GM12873 (cell line): ENCODE data around the gene MAPK10.

Experiments used
- TF ChIP-seq, protein P1 (sequence below): IDR thresholded peaks from 2 replicates; pipeline ENCODE4 v1.5.1; 2012; ENCODE audit warnings: low read depth, mild to moderate bottlenecking, moderate library complexity, low read length, control low read depth; ENCODE audit not compliant: insufficient read depth; ENCODE audit errors: missing control alignments

Gene MAPK10

DNA sequence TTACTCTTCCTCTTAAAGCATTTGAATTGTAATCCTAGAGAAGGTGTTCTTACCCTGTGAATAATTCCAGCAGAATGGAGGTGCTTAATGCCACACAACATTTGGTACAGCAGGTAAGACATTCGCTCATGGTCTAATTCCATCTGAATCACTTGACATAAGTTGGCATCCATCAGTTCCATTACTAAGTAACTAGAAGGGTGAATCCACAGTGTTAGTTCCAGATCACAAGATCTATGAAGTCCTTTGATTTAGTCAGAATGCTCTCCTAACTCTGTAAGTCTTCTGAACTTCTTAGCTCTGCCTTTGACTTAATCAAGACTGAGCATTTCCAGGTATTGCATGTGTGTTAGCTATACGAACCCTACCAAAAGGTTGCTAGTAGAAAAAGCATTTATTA, 258.0 kb downstream of the MAPK10 start:
- TF ChIP-seq, protein P1, sequence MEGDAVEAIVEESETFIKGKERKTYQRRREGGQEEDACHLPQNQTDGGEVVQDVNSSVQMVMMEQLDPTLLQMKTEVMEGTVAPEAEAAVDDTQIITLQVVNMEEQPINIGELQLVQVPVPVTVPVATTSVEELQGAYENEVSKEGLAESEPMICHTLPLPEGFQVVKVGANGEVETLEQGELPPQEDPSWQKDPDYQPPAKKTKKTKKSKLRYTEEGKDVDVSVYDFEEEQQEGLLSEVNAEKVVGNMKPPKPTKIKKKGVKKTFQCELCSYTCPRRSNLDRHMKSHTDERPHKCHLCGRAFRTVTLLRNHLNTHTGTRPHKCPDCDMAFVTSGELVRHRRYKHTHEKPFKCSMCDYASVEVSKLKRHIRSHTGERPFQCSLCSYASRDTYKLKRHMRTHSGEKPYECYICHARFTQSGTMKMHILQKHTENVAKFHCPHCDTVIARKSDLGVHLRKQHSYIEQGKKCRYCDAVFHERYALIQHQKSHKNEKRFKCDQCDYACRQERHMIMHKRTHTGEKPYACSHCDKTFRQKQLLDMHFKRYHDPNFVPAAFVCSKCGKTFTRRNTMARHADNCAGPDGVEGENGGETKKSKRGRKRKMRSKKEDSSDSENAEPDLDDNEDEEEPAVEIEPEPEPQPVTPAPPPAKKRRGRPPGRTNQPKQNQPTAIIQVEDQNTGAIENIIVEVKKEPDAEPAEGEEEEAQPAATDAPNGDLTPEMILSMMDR = no peak

DNA sequence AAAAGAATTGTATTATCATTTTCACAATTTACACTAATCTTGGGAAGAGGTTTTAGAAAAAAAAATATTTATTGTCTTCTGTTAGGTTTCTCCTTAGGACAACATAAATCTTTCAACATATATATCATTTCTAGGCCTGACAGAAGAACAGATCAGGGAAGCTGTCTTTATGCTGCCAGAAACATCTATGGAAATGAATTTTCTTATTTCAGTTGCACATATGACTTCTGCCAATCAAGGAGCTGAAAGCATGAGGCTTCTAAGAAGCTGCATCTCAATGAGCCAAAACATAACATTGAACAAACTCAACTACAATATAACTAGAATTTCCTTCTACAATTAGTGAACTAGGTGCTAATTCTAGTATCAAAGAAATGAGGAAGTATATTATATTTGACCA, 258.4 kb downstream of the MAPK10 start:
- TF ChIP-seq, protein P1 = no peak

DNA sequence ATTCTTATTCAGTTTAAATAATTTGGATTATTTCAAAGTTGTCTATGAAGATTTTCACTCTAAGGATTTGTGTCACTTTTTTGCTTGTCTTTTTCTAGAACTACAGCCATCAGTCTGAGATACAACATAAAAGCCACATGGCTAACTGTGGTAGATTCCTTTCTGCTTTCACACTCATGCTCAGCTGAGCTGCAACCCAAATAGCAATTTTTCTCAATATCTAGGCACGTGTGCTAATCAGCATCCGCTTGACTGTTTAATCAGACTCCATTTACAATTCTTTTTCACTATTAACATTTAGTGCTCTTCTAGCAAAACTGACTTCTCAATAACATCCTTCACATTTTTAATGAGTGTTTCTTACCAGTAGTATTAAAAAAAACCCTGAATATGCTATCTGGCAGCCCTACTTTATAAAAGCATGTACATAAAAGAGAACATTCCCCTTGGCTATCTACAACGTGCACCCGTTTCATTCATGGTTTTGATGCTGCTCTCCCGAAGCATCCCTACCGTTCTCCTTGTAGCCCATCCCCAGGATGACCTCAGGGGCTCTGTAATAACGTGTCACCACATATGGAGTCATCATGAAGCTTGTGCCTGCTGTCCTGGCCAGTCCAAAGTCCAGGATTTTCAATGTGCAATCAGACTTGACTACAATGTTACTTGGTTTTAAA, 259.2 kb downstream of the MAPK10 start:
- TF ChIP-seq, protein P1 = no peak

DNA sequence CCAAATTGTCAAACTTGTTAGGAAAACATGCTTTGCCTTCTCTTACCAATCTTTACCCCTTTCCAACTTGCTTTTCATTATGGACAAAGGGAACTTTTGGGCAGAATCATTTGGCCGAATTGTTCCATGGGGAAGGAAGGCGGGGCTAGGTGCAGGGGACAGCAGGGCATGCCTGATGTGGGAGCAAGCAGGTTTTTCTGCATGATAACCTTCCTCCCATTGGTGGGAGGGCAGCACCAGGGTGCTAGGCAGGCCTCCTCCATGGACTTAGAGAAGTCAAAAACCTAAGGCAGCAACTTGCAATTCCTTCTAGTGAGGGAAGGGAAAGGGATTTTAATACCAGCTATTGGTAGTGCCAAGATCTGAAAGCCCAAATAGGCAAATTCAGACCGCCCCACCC, 260.5 kb downstream of the MAPK10 start:
- TF ChIP-seq, protein P1 = no peak

DNA sequence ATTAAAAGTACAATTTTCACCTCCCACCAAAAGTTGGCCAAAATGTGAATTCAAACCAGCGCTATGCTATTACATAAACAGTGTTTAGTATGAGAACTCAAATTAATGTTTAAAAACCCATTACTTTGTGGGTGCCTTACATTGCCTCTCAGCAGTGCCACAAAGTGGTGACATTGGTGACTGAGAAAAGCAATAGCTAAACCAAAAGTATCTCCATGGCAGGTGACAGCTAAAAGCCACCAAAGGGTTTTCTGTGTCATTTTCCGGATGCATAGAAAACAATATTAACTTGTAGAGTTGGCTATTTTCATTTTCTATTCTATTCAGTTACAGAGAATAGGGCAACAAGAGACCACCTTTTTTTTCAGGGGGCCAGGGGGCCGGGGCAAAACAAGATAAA, 261.2 kb downstream of the MAPK10 start:
- TF ChIP-seq, protein P1 = no peak

DNA sequence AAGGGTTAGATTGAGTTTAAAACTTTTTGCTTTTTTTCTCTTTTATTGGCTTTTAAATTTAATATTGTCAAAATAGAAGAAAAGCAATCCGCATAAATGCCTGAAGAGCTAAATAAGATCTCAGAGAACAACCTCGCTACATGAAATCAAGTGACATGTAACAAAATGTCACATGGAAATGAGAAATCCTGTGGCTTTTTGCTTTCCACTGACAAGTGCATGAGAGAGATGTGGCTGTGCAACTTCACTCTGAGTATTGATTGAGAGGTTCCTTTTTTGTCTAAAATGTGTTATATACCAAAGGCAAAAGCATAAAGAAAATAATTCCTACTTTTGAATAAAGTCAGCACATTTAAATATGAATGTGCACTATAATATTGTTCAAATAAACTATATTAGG, 263.5 kb downstream of the MAPK10 start:
- TF ChIP-seq, protein P1 = no peak

DNA sequence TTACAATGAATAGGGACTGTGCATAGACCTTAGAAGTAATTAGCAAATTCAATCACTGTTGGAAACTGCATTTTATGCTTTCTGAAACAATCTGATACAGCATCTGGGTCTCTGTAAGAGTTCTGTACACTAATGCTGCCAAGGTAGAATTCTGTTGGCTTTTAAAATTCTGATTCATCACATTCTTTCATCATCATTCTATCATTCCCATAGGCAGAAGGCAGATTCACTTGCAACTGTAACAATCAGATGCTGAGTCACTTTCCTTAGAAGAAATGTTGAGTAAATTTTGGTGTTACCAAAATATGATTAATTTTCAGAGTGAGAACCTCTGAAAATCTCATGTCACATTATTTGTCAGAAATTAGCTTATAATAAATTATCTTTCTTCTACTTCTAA, 267.2 kb downstream of the MAPK10 start:
- TF ChIP-seq, protein P1 = no peak

DNA sequence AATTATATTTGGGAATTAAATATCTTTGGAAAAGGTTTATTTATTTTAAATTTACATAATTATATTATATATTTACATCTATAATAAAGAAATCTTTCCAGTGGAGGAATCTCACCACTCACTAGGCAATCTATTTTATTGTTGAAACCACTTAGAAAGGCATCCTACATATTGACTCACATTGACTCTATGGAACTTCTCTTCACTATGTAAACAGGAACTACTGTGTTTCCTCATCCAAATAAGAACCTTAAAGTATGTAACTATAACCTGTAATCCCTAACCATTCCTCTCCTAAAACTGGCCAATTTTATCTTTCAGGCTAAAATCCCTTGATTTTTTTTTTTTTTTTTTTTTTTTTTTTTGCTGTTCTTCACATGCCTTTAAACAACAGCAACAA, 268.7 kb downstream of the MAPK10 start:
- TF ChIP-seq, protein P1 = no peak
